Esophagus muscularis mucosa (tissue), 4 donors: Measurements from ENCODE around the gene SCFD2. TPM values are rescaled to one million over a fixed set of nuclear protein-coding genes. Genes with fewer than 3 reads are reported as not detected.

Source experiments
- DNase-seq: peaks from one replicate; pipeline ENCODE4 v3.0.0-alpha.2; 2017; ENCODE audit errors: extremely low spot score
- H3K27ac ChIP-seq, 4 donors: fragments of 200-600 bp; sonication (generic); replicated peaks in 1 of 4; 1 replicate in 3 of 4; 2 replicates in 1 of 4; pipeline ENCODE4 v1.5.1; 2016 to 2019; ENCODE audit warnings: mild to moderate bottlenecking in 1 of 4
- H3K27me3 ChIP-seq, 4 donors: fragments of 200-600 bp; sonication (generic); one replicate each; pipeline versions ENCODE4 v1.5.1 to v1.6.0; 2016 to 2019
- H3K36me3 ChIP-seq, 4 donors: fragments of 200-600 bp; sonication (generic); one replicate each; pipeline ENCODE4 v1.5.1; 2016 to 2019
- H3K4me1 ChIP-seq, 4 donors: fragments of 200-600 bp; sonication (generic); one replicate each; pipeline ENCODE4 v1.5.1; 2016 to 2019
- H3K4me3 ChIP-seq, 4 donors: fragments of 200-600 bp; sonication (generic); 1 replicate in 2 of 4; 2 replicates in 2 of 4; pipeline ENCODE4 v1.5.1; 2016 to 2019; ENCODE audit warnings: mild to moderate bottlenecking in 4 of 4, moderate library complexity in 1 of 4
- H3K9me3 ChIP-seq, 4 donors: fragments of 200-600 bp; sonication (generic); 1 replicate in 3 of 4; 2 replicates in 1 of 4; pipeline ENCODE4 v1.5.1; 2016 to 2019
- CTCF ChIP-seq, 3 experiments: fragments of 200-600 bp in 2 of 3; fragments of 450-650 bp in 1 of 3; sonication (generic) in 2 of 3; IDR thresholded peaks; one replicate each; pipeline ENCODE4 v1.5.1; 2017 to 2019; ENCODE audit warnings: antibody characterized with exemption in 3 of 3, mild to moderate bottlenecking in 2 of 3, moderate library complexity in 1 of 3
- EP300 ChIP-seq: sonication (generic); formaldehyde crosslinking; IDR thresholded peaks from one replicate; pipeline ENCODE4 v1.6.1; 2017; ENCODE audit warnings: antibody characterized with exemption
- POLR2A ChIP-seq: fragments of 450-650 bp; IDR thresholded peaks from one replicate; pipeline ENCODE4 v1.6.1; 2017; ENCODE audit warnings: antibody characterized with exemption, moderate library complexity, mild to moderate bottlenecking, low read depth
- POLR2AphosphoS5 ChIP-seq, 2 donors: sonication (generic); formaldehyde crosslinking; IDR thresholded peaks; one replicate each; pipeline ENCODE4 v1.6.1; 2017; ENCODE audit warnings: antibody characterized with exemption in 2 of 2
- WGBS: methylation state at CpG from one replicate; pipeline ENCODE4 v1.1.5; 2018; 5-methylcytosine and 5-hydroxymethylcytosine counted together
- intact Hi-C: fragments of 100-400 bp; cut with DNase I; formaldehyde crosslinking; loops from one replicate; pipeline ENCODE4 v1.15.1; 2023
- total RNA-seq, 4 donors: library from RNA; depleted of rRNA; stranded (reverse); fragments of >200 nt; gene quantifications; one replicate each; pipeline versions ENCODE4 v1.1.0 to v1.2.1, GENCODE V29; 2016

Gene SCFD2
- total RNA-seq, 4 donors from 2014 or later = 10.0 to 15.7 (median 12.7) TPM

GRCh38 chr4:53313510-53313909 lies 52.4 kb downstream of the SCFD2 start:
- peaks cover 0 to 11% (median 6%) of the 10 kb centered on the region in 4 donors for H3K4me1 ChIP-seq
- DNase-seq = no peak
- H3K9me3 ChIP-seq = no peaks in the 10 kb centered on the region
- H3K36me3 ChIP-seq = peaks cover 0 to 4% (median 0%) of the 10 kb centered on the region in 4 donors
- H3K4me3 ChIP-seq = no peak overlapping the region
- no peaks in the 10 kb centered on the region for H3K27me3 ChIP-seq
- intact Hi-C loops = no loop called here
- TF ChIP-seq CTCF (IDR thresholded peaks at IDR 0.05) (no peak), POLR2A (no peak), POLR2AphosphoS5 (IDR thresholded peaks at IDR 0.05) (no peak), EP300 (no peak)
- H3K27ac ChIP-seq = no peak overlapping the region
- 92% methylated on average over 3 of the region's 3 CpGs for WGBS

- no peaks in the 10 kb centered on the region for H3K27me3 ChIP-seq
- WGBS = 90% methylated on average over 4 of the region's 4 CpGs
- H3K27ac ChIP-seq = no peak overlapping the region
- H3K4me3 ChIP-seq = no peak overlapping the region
- DNase-seq = no peak
- TF ChIP-seq POLR2AphosphoS5 (IDR thresholded peaks at IDR 0.05) (no peak), POLR2A (no peak), EP300 (no peak), CTCF (IDR thresholded peaks at IDR 0.05) (no peak)
- intact Hi-C loops = no loop called here
- peaks cover 0 to 11% (median 0%) of the 10 kb centered on the region in 4 donors for H3K36me3 ChIP-seq
- H3K4me1 ChIP-seq = peaks cover 0 to 11% (median 6%) of the 10 kb centered on the region in 4 donors
- H3K9me3 ChIP-seq = no peaks in the 10 kb centered on the region
Observed at GRCh38 chr4:53309321-53310040, 56.4 kb downstream of the SCFD2 start.

GRCh38 chr4:53307819-53308780 lies 57.8 kb downstream of the SCFD2 start:
- Histone ChIP-seq H3K4me1 (peaks cover 0 to 11% (median 6%) of the 10 kb centered on the region in 4 donors), H3K27ac (no peak overlapping the region), H3K36me3 (peaks cover 0 to 11% (median 0%) of the 10 kb centered on the region in 4 donors), H3K27me3 (no peaks in the 10 kb centered on the region), H3K4me3 (no peak overlapping the region), H3K9me3 (no peaks in the 10 kb centered on the region)
- no peak for DNase-seq
- TF ChIP-seq EP300 (no peak), POLR2A (no peak), POLR2AphosphoS5 (IDR thresholded peaks at IDR 0.05) (no peak), CTCF (IDR thresholded peaks at IDR 0.05) (no peak)
- 83% methylated on average over 4 of the region's 4 CpGs for WGBS
- intact Hi-C loops = no loop called here

- Histone ChIP-seq H3K9me3 (no peaks in the 10 kb centered on the region), H3K27me3 (no peaks in the 10 kb centered on the region), H3K4me1 (peaks cover 0 to 11% (median 6%) of the 10 kb centered on the region in 4 donors), H3K36me3 (peaks cover 0 to 10% (median 0%) of the 10 kb centered on the region in 4 donors), H3K4me3 (no peak overlapping the region), H3K27ac (no peak overlapping the region)
- TF ChIP-seq POLR2A (no peak), EP300 (no peak), POLR2AphosphoS5 (IDR thresholded peaks at IDR 0.05) (no peak), CTCF (IDR thresholded peaks at IDR 0.05) (no peak)
- DNase-seq = no peak
- intact Hi-C loops = no loop called here
- 100% methylated on average over 1 of the region's 1 CpG for WGBS
Observed at GRCh38 chr4:53307210-53307609, 58.7 kb downstream of the SCFD2 start.
